GM19035 (cell line): Measurements from ENCODE around the gene KDM1B.
A peak's percentile ranks its signal among the peaks of the same experiment; 100 is the strongest.
"Not testable (repeated sequence)": the region's sequence is repeated elsewhere in the genome, so short reads cannot be mapped to it uniquely, and the experiment has no call there.

ENCODE experiments used
- ATAC-seq: cut with Tn5 transposase; IDR thresholded peaks from one replicate; pipeline ENCODE4 v1.9.1; 2021; ENCODE audit not compliant: unreplicated experiment

Gene KDM1B

GRCh38 chr6:18186540-18187250 lies 31.5 kb downstream of the KDM1B start:
- no peak for ATAC-seq

GRCh38 chr6:18187701-18188100 lies 32.5 kb downstream of the KDM1B start:
- no peak for ATAC-seq

- ATAC-seq, result no peak
Observed at GRCh38 chr6:18189196-18189595, 34.0 kb downstream of the KDM1B start.

GRCh38 chr6:18192026-18192425 lies 36.8 kb downstream of the KDM1B start:
- no peak for ATAC-seq

- ATAC-seq, result no peak
Observed at GRCh38 chr6:18203786-18204185, 48.6 kb downstream of the KDM1B start.

- ATAC-seq, result no peak
Observed at GRCh38 chr6:18204691-18205090, 49.5 kb downstream of the KDM1B start.

GRCh38 chr6:18206591-18206990 lies 51.4 kb downstream of the KDM1B start:
- no peak for ATAC-seq

- ATAC-seq, result no peak
Observed at GRCh38 chr6:18207438-18207837, 52.2 kb downstream of the KDM1B start.

- no peak for ATAC-seq
Observed at GRCh38 chr6:18207949-18208348, 52.7 kb downstream of the KDM1B start.

- not testable (repeated sequence) for ATAC-seq
Observed at GRCh38 chr6:18208778-18209177, 53.6 kb downstream of the KDM1B start.

GRCh38 chr6:18209539-18210197 lies 54.4 kb downstream of the KDM1B start:
- ATAC-seq, result no peak

- ATAC-seq, result no peak
Observed at GRCh38 chr6:18210707-18211106, 55.5 kb downstream of the KDM1B start.

- ATAC-seq, result peak; percentile 97
Observed at GRCh38 chr6:18211338-18211737, 56.1 kb downstream of the KDM1B start.

- ATAC-seq, result no peak
Observed at GRCh38 chr6:18212231-18212630, 57.0 kb downstream of the KDM1B start.

- ATAC-seq, result no peak
Observed at GRCh38 chr6:18213439-18213838, 58.2 kb downstream of the KDM1B start.

- no peak for ATAC-seq
Observed at GRCh38 chr6:18214003-18214402, 58.8 kb downstream of the KDM1B start.

GRCh38 chr6:18215436-18215835 lies 60.2 kb downstream of the KDM1B start:
- ATAC-seq, result no peak

GRCh38 chr6:18216411-18216810 lies 61.2 kb downstream of the KDM1B start:
- ATAC-seq, result no peak

- no peak for ATAC-seq
Observed at GRCh38 chr6:18218233-18218632, 63.0 kb downstream of the KDM1B start.

GRCh38 chr6:18219591-18219990 lies 64.4 kb downstream of the KDM1B start:
- ATAC-seq, result no peak

GRCh38 chr6:18221288-18221615 lies 66.0 kb downstream of the KDM1B start:
- ATAC-seq, result no peak

GRCh38 chr6:18226451-18227105 lies 71.4 kb downstream of the KDM1B start:
- not testable (repeated sequence) for ATAC-seq
